Immature natural killer cell (primary cell): Measurements from ENCODE around the gene DOCK1. TPM values are rescaled to one million over a fixed set of nuclear protein-coding genes. Genes with fewer than 3 reads are reported as not detected.

Experiments used
- DNase-seq, 3 donors: peaks; one replicate each; pipeline ENCODE4 v3.0.0; 2022; ENCODE audit warnings: mixed read lengths in 1 of 3
- H3K27ac Mint-ChIP-seq, 6 donors: one replicate each; pipeline ENCODE4 v1.8.0; 2020; ENCODE audit warnings: mixed read lengths in 6 of 6, mild to moderate bottlenecking in 5 of 6, inconsistent platforms in 4 of 6, moderate library complexity in 3 of 6
- H3K27me3 Mint-ChIP-seq, 3 donors: one replicate each; pipeline ENCODE4 v1.8.0; 2020 to 2021; ENCODE audit warnings: low read depth in 3 of 3, mild to moderate bottlenecking in 3 of 3, mixed read lengths in 3 of 3, moderate library complexity in 3 of 3, inconsistent platforms in 1 of 3
- H3K36me3 Mint-ChIP-seq, 3 donors: one replicate each; pipeline ENCODE4 v1.8.0; 2020; ENCODE audit warnings: mixed read lengths in 3 of 3, inconsistent platforms in 2 of 3, mild to moderate bottlenecking in 2 of 3
- H3K4me1 Mint-ChIP-seq, 2 donors: one replicate each; pipeline ENCODE4 v1.8.0; 2020; ENCODE audit warnings: inconsistent platforms in 2 of 2, mild to moderate bottlenecking in 2 of 2, mixed read lengths in 2 of 2, moderate library complexity in 1 of 2
- H3K4me3 Mint-ChIP-seq, 5 donors: one replicate each; pipeline ENCODE4 v1.8.0; 2020; ENCODE audit warnings: mild to moderate bottlenecking in 5 of 5, mixed read lengths in 5 of 5, inconsistent platforms in 3 of 5, moderate library complexity in 3 of 5
- H3K9me3 Mint-ChIP-seq, 6 donors: one replicate each; pipeline ENCODE4 v1.8.0; 2020; ENCODE audit warnings: mild to moderate bottlenecking in 6 of 6, mixed read lengths in 6 of 6, inconsistent platforms in 4 of 6, moderate library complexity in 3 of 6
- polyA plus RNA-seq, 3 donors: library from polyadenylated mRNA; unstranded; fragments of 300-500 nt; fragmentation: Illumina TruSeq; gene quantifications; one replicate each; pipeline ENCODE4 v1.2.3, GENCODE V29; 2021

Gene DOCK1
- polyA plus RNA-seq, 3 donors from 2014 or later = 0.37 TPM; not detected in 2

DNA sequence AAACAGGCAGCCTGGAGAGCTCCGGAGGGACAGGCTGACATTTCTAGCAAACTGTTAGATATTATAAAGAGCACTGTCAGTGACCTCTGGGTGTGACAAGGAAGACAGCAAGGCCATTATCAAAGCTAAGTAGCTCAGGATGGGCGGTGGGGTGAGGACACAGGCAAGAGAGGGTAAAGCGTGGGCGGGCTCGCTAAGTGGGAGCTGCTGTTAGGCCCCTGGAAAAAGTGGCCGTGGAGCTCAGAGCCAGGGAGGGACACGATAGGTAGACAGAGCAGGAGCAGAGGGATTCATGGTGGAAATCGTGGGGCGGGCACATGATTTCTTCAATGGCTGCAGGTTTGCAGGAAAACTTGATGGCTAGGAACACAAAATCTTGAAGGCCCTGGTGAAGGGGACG lies 592.5 kb downstream of the DOCK1 start:
- no peak for DNase-seq
- Mint-ChIP-seq H3K4me1 (no peaks in the 10 kb centered on the region), H3K27ac (no peak overlapping the region), H3K4me3 (no peak overlapping the region), H3K36me3 (no peaks in the 10 kb centered on the region), H3K27me3 (peaks cover 7 to 10% (median 8%) of the 10 kb centered on the region in 3 donors), H3K9me3 (no peaks in the 10 kb centered on the region)

DNA sequence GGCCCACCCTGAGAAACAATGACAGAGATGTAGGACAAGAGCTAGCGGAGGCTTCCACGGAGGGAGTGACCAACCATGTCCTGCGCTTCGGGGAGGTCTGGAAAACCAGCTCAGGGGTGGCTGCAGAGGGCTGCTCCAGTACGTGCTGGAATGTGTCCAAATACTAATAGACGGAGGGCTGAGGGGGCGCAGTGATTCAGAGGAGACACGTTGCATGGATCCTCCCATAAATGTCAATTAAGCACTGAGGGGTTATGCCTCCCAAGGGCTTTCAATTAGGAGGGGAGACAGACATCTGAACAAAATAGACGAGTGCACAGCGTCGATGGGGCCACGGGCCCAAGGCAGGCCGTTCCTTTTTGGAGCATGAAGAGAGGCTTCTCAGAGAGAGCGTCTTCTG lies 592.9 kb downstream of the DOCK1 start:
- no peak overlapping the region for H3K4me3 Mint-ChIP-seq
- H3K4me1 Mint-ChIP-seq = no peaks in the 10 kb centered on the region
- DNase-seq = no peak
- no peaks in the 10 kb centered on the region for H3K36me3 Mint-ChIP-seq
- no peaks in the 10 kb centered on the region for H3K9me3 Mint-ChIP-seq
- peaks cover 6 to 8% (median 8%) of the 10 kb centered on the region in 3 donors for H3K27me3 Mint-ChIP-seq
- H3K27ac Mint-ChIP-seq = no peak overlapping the region

GRCh38 chr10:127500127-127500526 lies 594.9 kb downstream of the DOCK1 start:
- H3K36me3 Mint-ChIP-seq = no peaks in the 10 kb centered on the region
- H3K9me3 Mint-ChIP-seq = no peaks in the 10 kb centered on the region
- H3K4me3 Mint-ChIP-seq = no peak overlapping the region
- no peaks in the 10 kb centered on the region for H3K4me1 Mint-ChIP-seq
- no peak for DNase-seq
- H3K27me3 Mint-ChIP-seq = peaks cover 8 to 10% (median 8%) of the 10 kb centered on the region in 3 donors
- no peak overlapping the region for H3K27ac Mint-ChIP-seq

Other genes with a start within 250 kb of the DOCK1 start
- gene C10orf90, start 234.7 kb upstream of the DOCK1 start, polyA plus RNA-seq = not detected